ENCODE measurements around the gene MATN3. TPM values are rescaled to one million over a fixed set of nuclear protein-coding genes. Genes with fewer than 3 reads are reported as not detected.

Gene MATN3
- total and polyA plus RNA-seq, 2 of the 13 experiments (the other 11 are each of a cell fraction or from before 2014, with no cell fraction given), result 36.1 to 208 TPM

GRCh38 chr2:20005891-20006470, 6.5 kb downstream of the MATN3 start (continued):
- TF ChIP-seq SOX13 (IDR thresholded peaks at IDR 0.05) (no peak), SOX13 (CRISPR knock-in tag; conservative IDR thresholded peaks at IDR 0.05 in 1 of 2, IDR thresholded peaks at IDR 0.05 in 1 of 2) (no peak), ZNF670 (CRISPR knock-in tag; IDR thresholded peaks at IDR 0.05; ENCODE audit: borderline replicate concordance) (no peak), ZNF646 (CRISPR knock-in tag; IDR thresholded peaks at IDR 0.05) (no peak), PCBP2 (optimal IDR thresholded peaks at IDR 0.05; ENCODE audit: low read depth, low read length, poor library complexity, severe bottlenecking) (no peak), MLLT10 (CRISPR knock-in tag; IDR thresholded peaks at IDR 0.05) (0 out of 2 replicates have a peak, but pooled peaks have one; percentile 16), ZNF605 (CRISPR knock-in tag; IDR thresholded peaks at IDR 0.05) (no peak), HDAC2 (CRISPR knock-in tag; IDR thresholded peaks at IDR 0.05) (no peak)
- TF ChIP-seq, protein P1, sequence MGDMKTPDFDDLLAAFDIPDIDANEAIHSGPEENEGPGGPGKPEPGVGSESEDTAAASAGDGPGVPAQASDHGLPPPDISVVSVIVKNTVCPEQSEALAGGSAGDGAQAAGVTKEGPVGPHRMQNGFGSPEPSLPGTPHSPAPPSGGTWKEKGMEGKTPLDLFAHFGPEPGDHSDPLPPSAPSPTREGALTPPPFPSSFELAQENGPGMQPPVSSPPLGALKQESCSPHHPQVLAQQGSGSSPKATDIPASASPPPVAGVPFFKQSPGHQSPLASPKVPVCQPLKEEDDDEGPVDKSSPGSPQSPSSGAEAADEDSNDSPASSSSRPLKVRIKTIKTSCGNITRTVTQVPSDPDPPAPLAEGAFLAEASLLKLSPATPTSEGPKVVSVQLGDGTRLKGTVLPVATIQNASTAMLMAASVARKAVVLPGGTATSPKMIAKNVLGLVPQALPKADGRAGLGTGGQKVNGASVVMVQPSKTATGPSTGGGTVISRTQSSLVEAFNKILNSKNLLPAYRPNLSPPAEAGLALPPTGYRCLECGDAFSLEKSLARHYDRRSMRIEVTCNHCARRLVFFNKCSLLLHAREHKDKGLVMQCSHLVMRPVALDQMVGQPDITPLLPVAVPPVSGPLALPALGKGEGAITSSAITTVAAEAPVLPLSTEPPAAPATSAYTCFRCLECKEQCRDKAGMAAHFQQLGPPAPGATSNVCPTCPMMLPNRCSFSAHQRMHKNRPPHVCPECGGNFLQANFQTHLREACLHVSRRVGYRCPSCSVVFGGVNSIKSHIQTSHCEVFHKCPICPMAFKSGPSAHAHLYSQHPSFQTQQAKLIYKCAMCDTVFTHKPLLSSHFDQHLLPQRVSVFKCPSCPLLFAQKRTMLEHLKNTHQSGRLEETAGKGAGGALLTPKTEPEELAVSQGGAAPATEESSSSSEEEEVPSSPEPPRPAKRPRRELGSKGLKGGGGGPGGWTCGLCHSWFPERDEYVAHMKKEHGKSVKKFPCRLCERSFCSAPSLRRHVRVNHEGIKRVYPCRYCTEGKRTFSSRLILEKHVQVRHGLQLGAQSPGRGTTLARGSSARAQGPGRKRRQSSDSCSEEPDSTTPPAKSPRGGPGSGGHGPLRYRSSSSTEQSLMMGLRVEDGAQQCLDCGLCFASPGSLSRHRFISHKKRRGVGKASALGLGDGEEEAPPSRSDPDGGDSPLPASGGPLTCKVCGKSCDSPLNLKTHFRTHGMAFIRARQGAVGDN (CRISPR knock-in tag; IDR thresholded peaks at IDR 0.05), result peak; percentile 96
- TF ChIP-seq, protein P2, sequence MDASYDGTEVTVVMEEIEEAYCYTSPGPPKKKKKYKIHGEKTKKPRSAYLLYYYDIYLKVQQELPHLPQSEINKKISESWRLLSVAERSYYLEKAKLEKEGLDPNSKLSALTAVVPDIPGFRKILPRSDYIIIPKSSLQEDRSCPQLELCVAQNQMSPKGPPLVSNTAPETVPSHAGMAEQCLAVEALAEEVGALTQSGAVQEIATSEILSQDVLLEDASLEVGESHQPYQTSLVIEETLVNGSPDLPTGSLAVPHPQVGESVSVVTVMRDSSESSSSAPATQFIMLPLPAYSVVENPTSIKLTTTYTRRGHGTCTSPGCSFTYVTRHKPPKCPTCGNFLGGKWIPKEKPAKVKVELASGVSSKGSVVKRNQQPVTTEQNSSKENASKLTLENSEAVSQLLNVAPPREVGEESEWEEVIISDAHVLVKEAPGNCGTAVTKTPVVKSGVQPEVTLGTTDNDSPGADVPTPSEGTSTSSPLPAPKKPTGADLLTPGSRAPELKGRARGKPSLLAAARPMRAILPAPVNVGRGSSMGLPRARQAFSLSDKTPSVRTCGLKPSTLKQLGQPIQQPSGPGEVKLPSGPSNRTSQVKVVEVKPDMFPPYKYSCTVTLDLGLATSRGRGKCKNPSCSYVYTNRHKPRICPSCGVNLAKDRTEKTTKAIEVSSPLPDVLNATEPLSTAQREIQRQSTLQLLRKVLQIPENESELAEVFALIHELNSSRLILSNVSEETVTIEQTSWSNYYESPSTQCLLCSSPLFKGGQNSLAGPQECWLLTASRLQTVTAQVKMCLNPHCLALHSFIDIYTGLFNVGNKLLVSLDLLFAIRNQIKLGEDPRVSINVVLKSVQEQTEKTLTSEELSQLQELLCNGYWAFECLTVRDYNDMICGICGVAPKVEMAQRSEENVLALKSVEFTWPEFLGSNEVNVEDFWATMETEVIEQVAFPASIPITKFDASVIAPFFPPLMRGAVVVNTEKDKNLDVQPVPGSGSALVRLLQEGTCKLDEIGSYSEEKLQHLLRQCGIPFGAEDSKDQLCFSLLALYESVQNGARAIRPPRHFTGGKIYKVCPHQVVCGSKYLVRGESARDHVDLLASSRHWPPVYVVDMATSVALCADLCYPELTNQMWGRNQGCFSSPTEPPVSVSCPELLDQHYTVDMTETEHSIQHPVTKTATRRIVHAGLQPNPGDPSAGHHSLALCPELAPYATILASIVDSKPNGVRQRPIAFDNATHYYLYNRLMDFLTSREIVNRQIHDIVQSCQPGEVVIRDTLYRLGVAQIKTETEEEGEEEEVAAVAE (CRISPR knock-in tag; IDR thresholded peaks at IDR 0.05; ENCODE audit: borderline replicate concordance), result no peak

All from HepG2 (cell line).